SKM-1 treated with dmso at 0.1 percent for 144 hours (cell line): ENCODE measurements around the gene MPV17L2.

Experiments
- DNase-seq: peaks from one replicate; lab custom pipeline; 2025; ENCODE audit not compliant: unreplicated experiment; lab: John Stamatoyannopoulos, UW

The MPV17L2 gene

GRCh38 chr19:18160493-18160970 is 32.5 kb upstream of the MPV17L2 start:
- no peak for DNase-seq

- DNase-seq = peak; percentile 43
Measured at GRCh38 chr19:18160971-18161635, 31.9 kb upstream of the MPV17L2 start.

- DNase-seq = no peak
Measured at GRCh38 chr19:18161636-18162002, 31.4 kb upstream of the MPV17L2 start.

- no peak for DNase-seq
Measured at GRCh38 chr19:18164072-18164471, 28.9 kb upstream of the MPV17L2 start.

GRCh38 chr19:18165794-18166544 is 27.0 kb upstream of the MPV17L2 start:
- DNase-seq = no peak

- no peak for DNase-seq
Measured at GRCh38 chr19:18167011-18167410, 26.0 kb upstream of the MPV17L2 start.

- DNase-seq = peak; percentile 43
Measured at GRCh38 chr19:18167975-18168645, 24.9 kb upstream of the MPV17L2 start.

- DNase-seq = no peak
Measured at GRCh38 chr19:18168673-18169381, 24.2 kb upstream of the MPV17L2 start.

- DNase-seq = peak; percentile 43
Measured at GRCh38 chr19:18170714-18171255, 22.2 kb upstream of the MPV17L2 start.

GRCh38 chr19:18171605-18172327 is 21.3 kb upstream of the MPV17L2 start:
- no peak for DNase-seq

GRCh38 chr19:18172331-18173053 is 20.5 kb upstream of the MPV17L2 start:
- no peak for DNase-seq

GRCh38 chr19:18173054-18173571 is 19.9 kb upstream of the MPV17L2 start:
- DNase-seq = no peak

GRCh38 chr19:18173572-18174288 is 19.3 kb upstream of the MPV17L2 start, which contains the start of gene IFI30:
TSS of gene IFI30 (plus strand) at chr19:18173813. CDS start at chr19:18173842, 29 bp downstream.
- peak; percentile 40 for DNase-seq

GRCh38 chr19:18174983-18175382 is 18.0 kb upstream of the MPV17L2 start:
- no peak for DNase-seq

- no peak for DNase-seq
Measured at GRCh38 chr19:18176367-18177310, 16.4 kb upstream of the MPV17L2 start.

- peak; percentile 27 for DNase-seq
Measured at GRCh38 chr19:18179957-18180356, 13.1 kb upstream of the MPV17L2 start.

- no peak for DNase-seq
Measured at GRCh38 chr19:18183529-18183928, 9.5 kb upstream of the MPV17L2 start.

- DNase-seq = no peak
Measured at GRCh38 chr19:18185538-18185937, 7.5 kb upstream of the MPV17L2 start.
